GM20000 (cell line): ENCODE results near the gene TLCD3B.

Source experiments
- DNase-seq: peaks from one replicate; pipeline ENCODE4 v3.0.0; 2012; ENCODE audit warnings: low spot score
- CTCF ChIP-seq: IDR thresholded peaks from 2 replicates; pipeline ENCODE4 v1.5.1; 2012; ENCODE audit warnings: mild to moderate bottlenecking, control low read depth; ENCODE audit errors: extremely low read depth, missing control alignments

TLCD3B gene

DNA sequence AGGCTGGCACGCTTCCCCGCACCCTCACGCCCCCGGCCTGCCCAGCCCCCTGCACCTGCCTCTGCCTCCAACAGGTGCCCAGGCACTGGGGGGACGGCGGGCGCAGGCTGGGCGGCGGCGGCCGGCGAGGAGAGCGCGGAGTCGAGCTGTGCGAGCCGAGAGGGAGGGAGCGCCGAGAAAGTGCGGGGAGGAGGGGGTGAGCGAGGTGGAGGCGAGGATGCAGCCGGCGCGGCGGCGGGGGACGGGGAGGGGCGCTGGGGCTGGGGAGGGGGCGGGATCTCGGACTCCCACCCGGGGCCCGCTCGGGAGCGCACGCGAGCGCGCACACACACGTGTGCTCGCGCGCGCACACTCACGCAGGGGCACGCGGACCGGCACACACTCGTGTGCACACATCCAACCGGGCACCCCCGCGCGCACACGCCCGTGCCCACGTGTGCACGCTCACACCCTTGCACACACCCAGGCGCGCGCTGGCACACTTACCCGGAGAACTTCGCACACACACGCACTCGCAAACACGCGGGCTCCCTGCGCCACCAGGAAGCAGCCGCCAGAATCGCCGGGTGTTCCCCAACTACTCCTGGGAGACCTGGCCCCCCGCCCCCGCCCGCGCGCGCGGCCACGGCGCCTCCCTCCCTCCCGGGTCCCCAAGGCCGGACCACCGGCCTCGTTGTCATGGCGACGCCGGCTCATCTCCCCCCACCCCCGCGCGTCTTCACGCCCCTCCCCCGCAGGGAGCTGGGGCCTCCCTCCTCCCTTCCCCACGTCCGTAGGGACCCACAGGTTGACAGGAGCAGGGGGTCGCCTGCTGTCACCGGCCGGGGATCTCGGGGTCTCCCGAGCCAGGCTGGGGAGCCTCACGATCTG lies 20.0 kb downstream of the TLCD3B start, which contains the start of gene DOC2A:
DOC2A (minus strand) TSS at position 184 of the 870 bp plus-strand sequence. CDS start 805 bp downstream, outside the sequence.
- no peak for TF ChIP-seq CTCF
- peak; percentile 68 for DNase-seq

DNA sequence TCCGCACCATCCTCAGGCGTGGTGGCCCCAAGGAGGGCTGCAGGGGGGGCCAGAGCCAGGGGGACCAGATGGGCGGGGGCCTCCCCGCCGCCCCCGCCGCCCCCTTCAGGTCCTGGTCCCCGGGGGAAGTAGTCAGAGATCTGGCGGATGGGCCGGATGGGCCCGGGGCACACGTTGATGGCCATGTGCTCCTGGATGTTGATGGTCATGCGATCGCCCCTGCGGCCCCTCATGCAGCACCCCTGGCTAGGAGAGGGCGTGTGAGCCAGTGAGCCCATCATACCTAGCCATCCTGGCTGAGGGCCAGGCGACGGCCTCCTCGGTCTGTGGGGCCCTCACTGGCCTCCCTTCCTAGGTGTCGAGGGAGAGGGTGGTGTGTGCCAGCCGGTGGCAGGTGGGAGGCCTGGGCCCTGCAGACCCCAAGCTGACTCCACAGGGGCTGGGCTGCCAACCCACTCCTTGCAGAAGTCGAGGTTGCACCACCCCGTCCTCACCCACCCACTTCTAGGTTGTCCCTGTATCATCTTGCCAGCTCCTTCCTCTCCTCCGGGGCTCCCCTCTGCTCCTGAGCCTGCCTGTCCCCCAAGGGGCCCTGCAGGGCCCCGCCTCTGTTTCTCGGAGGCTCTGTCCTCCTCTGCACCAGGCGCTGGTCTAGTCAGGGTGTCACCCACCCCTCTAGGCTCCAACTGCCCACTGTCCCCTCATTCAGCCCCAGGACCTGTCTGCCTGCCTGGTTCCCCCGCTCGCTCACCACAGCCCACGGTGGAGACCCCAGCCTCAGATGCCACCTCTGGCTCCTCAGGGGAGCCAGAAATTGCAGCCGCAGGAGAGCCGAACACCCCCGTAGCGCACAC lies 20.9 kb downstream of the TLCD3B start:
- no peak for DNase-seq
- no peak for TF ChIP-seq CTCF

GRCh38 chr16:30009085-30009862 lies 21.8 kb downstream of the TLCD3B start:
- DNase-seq: no peak

GRCh38 chr16:30007378-30007895 lies 23.6 kb downstream of the TLCD3B start:
- DNase-seq: no peak
- TF ChIP-seq CTCF: no peak

More at GRCh38 chr16:30009085-30009862, 21.8 kb downstream of the TLCD3B start:
- no peak for TF ChIP-seq CTCF

GRCh38 chr16:30006659-30007377 lies 24.3 kb downstream of the TLCD3B start:
- TF ChIP-seq CTCF: no peak
- DNase-seq: no peak

GRCh38 chr16:30006095-30006473 lies 25.0 kb downstream of the TLCD3B start:
- no peak for TF ChIP-seq CTCF
- no peak for DNase-seq
